ENCODE data around the gene CSNK1G1.
"Not testable (repeated sequence)": the region's sequence is repeated elsewhere in the genome, so short reads cannot be mapped to it uniquely, and the experiment has no call there.

CSNK1G1 gene

DNA sequence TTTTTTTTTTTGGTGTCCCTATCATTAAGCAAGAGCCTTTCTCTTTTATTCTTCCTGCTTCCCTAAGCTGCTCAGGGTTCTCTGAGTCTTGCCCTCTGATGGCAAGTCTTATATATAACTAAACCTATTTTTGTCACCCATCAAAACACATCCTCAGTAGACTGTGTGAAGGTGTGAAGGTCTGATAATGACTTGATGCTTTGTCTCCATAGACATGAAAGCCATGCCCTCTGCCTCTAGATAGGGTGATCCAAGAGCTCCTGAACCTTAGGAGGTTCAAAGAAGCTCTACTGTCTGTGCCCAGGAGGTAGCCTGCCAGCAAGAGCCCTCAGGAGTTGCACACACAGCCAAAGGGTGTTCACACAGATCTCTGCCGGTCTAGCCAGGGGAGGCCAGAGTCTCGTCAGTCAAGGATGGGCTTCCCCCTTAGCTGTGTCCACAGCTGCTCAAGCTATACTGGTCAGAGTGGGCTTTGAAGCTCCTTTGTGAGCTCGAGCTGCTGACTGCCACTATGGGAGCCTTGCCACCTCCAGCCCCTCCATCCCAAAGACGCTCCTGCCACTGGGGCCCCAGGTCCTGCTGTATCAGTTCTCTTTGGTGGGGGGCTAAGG is 217.5 kb downstream of the CSNK1G1 start:
- DNase-seq (ENCODE audit: extremely low read depth in 1 of 2, low read depth in 1 of 2): no peak

DNA sequence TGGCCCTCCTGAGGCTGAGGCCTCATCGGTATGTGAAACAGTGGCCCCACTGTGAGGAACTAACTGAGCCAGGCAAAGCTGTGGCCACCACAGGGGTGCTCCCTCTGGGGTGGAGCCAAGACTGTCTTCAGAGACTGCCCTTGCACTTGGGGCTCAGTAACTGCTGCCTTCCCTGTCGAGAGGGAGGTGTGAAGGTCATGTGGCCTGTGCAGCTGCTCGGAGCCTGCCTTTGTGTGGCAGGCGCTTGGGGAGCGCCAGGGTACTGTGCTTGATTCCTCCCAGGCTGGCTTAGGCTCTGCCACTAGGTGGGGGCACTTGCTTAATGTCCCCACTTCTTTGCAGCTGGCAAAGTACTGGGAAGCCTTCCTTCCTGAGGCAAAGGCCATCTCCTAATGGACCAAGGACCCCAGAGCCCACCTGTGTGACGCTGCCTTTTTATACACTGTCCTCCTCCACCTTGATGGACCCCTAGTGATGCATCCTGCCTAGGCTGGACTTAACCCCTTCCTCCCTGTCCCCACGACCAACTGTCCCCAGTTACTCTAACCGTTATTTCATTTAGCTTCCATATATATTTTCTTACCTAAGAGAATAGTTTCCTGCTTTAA is 218.6 kb downstream of the CSNK1G1 start:
- no peak for DNase-seq (ENCODE audit: extremely low read depth in 1 of 2, low read depth in 1 of 2)

DNA sequence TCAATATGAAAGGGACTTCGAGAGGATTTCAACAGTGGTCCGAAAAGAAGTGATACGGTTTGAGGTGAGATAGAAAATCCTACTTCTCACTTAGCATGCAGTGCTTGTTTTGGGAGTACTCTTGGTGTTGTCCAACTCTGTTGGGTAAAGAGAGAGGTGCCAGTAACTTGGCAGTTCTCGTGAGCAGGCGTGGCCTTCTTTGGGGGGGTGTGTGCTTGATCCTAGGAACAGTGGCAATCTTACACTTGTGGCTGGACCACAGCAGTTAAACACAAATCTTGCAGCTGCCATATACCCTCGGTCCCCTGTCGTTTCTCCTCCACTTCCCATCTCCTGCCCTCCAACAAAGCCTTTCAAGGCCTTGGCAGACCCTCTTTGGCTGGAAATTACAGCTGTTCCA is 219.6 kb downstream of the CSNK1G1 start:
- no peak for DNase-seq (ENCODE audit: extremely low read depth in 1 of 2, low read depth in 1 of 2)

DNA sequence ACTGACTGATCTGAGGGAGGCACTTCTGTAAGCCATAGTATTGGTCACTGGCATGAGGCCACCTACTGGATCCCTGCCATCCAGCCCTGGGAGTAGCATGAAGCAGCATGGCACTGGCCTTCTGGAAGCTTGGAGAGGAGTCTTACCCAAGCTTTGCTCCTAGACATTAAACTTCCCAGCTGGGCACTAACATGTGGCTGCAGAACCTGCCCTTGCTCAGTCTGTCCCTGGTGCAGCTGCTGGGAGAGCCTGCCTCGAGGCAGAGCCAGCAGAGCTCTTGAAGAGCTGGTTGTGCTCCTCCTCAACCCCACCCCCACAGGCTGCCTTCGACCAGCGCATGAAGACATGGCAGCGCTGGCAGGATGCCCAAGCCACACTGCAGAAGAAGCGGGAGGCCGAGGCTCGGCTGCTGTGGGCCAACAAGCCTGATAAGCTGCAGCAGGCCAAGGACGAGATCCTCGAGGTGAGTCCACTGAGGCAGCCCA is 221.6 kb downstream of the CSNK1G1 start:
- DNase-seq (ENCODE audit: extremely low read depth in 1 of 2, low read depth in 1 of 2): no peak

DNA sequence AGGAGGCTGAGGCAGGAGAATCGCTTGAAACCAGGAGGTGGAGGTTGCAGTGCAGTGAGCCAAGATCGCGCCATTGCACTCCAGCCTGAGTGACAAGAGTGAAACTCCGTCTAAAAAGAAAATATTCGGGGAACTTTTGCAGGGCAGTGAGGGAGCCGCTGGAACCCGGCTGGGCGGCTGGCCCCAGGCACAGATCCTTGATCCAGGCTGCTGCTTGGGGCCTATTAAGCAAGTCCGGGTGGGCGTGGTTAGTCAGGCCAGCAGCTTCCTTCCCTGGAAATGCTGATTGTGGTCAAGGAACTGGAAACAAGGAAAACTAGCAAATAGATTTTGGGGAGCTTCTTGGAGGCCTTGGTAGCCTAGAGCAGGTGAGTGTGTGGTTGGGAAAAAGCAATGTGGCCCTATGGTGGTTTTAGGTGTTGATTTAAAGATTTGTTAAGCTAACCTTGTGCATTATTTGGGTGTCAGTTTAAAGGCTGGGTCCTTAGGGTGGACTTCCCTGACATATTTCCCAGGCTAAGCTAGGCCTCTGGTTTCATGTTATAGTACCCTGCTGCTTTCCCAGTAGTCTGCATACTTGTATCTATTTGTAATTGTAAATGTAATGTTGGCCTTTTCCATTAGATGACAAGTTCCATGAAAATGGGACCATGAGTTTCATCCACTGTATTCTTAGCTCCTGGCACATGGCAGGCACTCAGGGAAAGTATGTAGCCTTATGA is 222.2 kb downstream of the CSNK1G1 start:
- DNase-seq (ENCODE audit: extremely low read depth in 1 of 2, low read depth in 1 of 2): no peak

DNA sequence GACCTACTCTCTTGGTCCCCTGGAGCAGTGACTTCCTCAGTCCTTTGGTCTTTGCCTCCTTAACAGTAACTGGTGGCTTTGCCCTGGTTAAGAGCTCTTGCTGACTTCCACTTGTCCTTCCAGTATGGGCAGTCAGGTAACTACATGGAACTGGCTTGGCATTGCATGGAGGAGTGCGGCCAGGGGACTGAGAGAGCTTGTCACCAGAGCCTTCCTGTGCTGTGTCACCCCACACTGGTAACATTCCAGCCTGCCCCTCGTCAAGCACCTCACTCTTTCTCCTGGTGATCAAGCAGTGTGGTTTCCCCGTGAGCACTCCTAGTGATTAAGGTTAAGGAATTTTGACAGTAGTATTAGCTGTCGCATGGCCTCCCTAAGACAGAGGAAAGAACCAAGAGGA is 223.8 kb downstream of the CSNK1G1 start:
- no peak for DNase-seq (ENCODE audit: extremely low read depth in 1 of 2, low read depth in 1 of 2)

DNA sequence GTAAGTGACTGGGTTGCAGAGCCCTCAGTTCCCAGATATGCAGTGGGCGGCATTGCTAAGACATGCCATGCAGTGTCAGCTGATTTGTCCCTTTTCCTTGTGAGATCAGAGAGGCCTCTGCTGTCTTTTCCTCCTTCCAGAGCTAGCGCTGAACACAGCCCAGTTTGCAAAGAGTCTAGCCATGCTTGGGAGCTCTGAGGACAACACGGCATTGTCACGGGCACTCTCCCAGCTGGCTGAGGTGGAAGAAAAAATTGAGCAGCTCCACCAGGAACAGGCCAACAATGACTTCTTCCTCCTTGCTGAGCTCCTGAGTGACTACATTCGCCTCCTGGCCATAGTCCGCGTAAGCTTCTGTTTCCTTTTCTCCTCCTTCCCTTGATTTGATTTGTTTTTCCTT is 224.4 kb downstream of the CSNK1G1 start:
- DNase-seq (ENCODE audit: extremely low read depth in 1 of 2, low read depth in 1 of 2): no peak

DNA sequence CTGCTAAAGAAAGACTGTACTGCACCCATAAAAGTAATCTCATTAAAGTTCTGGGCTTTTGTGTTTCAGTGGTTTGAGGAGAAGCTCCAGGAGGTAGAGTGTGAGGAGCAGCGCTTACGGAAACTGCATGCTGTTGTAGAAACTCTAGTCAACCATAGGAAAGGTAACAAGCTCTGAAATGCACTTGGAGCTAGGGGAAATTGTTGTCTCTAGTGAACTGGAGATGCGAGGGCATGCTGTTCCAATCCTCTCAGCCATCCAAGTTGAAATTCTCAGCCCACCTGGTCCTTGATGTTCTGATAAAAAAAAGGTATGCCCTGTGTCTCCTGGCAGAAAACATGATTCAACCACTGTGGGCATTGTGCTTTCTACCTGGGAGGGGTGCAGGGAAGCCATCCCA is 225.8 kb downstream of the CSNK1G1 start:
- DNase-seq (ENCODE audit: extremely low read depth in 1 of 2, low read depth in 1 of 2): no peak

DNA sequence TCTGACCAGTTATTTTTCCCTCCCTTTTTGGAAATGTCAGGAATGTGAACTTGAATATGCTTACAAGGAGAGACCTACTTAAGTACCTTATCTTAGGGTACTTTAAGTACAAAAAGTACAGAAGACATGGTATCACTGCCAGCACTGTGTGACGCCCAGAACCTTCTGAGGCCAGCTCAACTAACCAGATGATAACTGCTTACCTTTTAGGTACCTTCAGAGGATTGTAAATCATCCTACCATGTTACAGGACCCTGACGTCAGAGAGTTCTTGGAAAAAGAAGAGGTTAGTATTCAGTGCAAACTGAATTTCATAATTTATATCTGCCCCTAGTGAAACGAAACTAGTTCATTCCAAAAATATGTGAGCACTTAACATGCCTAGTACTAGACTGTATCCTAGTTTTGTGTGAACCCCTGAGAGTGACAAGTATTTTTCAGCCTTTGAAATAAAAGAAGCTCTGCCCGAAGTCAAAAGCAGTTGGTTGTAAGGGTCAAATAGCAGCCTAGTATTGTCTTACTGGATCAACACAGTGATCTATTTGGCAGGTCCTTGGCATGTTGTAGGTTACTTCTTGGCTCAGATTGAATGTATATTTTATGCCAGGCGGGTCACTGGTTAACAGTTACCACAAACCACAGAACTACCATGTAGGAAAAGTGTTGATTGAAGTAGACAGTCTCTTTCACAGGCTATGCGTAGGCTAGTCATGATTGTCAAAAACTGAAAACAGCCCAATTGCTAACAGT is 228.3 kb downstream of the CSNK1G1 start:
- DNase-seq (ENCODE audit: extremely low read depth in 1 of 2, low read depth in 1 of 2): no peak

DNA sequence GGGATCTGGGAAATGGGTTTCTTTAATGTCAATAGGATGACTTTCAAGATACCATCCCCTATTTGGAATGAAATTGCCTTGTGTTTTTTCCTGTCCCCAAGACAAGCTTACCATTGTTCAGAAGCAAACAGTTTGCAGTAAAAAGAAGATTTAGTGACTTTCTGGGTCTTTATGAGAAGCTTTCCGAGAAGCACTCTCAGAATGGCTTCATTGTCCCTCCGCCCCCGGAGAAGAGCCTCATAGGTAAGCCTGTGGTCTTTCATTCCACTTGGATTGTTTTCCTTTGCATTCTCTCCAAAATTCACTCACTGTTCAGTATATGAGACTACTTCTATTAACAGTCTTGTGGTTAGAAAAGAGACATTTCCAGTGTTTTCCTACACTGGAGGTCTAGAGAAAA is 230.0 kb downstream of the CSNK1G1 start:
- DNase-seq (ENCODE audit: extremely low read depth in 1 of 2, low read depth in 1 of 2): no peak

DNA sequence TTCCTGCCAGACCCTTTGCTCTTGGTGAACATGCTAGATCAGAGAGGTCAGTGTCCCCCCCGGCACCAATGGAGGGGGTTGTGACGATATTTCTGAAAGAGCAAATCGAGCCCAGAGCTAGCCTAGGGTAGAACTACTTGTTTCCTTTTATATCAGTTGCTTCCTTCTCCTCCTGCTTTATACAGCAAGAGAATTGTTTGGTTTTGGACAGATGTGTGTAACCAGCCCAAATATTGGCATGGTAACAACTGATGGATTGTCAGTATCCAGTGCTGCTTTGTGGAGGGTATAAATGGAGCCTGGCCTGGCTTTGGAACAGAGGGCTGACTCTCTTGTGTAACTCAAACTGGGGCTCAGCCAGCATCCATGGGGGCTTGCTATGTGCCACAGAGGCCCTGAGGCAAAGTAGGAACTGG is 233.0 kb downstream of the CSNK1G1 start:
- no peak for DNase-seq (ENCODE audit: extremely low read depth in 1 of 2, low read depth in 1 of 2)

DNA sequence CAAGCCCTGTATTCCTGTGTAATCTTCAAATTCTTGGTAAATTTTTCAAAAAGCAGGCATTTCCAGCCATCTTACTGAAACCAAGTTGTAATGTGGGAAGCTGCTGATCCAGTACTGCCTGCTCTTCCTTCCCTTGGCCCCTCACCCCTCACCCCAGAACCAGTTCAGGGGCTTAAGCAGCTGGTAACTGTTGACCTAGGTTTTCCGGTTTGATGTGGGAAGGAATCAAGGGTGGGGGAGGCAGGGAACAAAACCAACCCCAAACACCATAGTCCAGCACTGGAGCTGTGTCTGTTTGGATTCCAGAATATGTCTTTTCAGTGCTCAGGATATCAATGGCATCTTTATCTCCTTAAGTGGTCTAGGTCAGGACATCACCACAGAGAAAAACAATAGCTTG is 233.5 kb downstream of the CSNK1G1 start:
- no peak for DNase-seq (ENCODE audit: extremely low read depth in 1 of 2, low read depth in 1 of 2)

DNA sequence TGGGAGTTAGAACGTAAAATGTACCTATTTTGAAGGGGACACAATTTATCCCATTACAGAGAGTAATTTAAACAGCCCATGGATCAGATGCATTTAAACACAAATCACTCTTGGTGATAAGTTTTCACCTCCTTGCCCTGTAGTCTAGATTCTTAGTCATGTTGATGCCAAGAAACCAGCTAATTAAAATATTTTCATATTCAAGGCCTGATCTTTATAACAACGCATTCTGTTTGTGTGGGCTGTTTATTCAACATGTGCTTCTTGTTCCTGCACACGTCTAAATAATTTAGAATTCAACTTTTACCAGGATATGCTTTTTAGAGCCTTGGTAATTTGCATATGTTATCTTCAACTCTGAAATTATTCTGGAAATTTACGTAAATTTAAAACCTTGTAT is 234.4 kb downstream of the CSNK1G1 start:
- DNase-seq (ENCODE audit: extremely low read depth in 1 of 2, low read depth in 1 of 2): no peak

DNA sequence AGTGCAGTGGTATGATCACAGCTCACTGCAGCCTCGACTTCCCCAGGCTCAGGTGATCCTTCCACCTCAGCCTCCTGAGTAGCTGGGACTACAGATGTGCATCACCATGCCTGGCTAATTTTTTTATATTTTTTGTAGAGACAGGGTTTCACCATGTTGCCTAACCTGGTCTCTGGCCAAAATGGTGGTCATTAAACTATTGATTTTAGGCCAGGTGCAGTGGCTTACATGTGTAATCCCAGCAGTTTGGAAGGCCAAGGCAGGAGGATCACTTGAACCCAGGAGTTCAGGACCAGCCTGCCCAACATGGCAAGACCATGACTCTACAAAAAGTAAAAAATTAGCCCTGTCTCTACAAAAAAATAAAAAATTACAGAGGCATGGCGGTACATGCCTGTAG is 235.7 kb downstream of the CSNK1G1 start:
- not testable (repeated sequence) for DNase-seq (ENCODE audit: extremely low read depth in 1 of 2, low read depth in 1 of 2)

DNA sequence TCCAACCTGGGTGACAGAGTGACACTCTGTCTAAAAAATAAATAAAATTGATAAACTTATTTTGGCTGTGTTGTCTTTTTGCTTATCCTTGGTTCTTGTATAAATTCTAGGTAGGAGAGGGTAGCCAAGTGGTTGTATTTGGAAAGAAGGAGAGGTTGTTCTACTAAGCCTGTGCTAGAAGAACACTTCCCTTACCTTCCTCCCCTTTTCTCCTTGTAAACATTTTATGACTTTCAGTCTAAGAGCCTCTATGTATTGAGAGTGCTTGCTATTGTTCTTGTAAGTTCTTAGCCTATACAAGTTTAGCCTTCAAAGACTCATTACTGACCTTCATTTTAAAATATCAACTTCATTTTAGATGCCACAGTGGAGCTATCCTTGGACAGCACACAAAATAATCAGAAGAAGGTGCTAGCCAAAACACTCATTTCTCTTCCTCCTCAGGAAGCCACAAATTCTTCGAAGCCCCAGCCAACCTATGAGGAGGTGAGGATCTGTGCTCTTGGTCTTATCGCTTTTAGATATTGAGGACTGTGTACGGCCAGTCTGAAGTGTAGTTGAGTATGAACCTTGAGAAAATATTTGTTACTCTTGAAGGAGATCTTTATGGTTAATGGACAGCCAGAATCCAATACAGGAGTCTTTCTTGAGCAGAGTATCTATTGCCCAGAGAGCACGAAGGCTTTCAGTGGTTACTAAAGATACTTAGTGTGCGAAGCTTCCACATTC is 238.1 kb downstream of the CSNK1G1 start:
- DNase-seq (ENCODE audit: extremely low read depth in 1 of 2, low read depth in 1 of 2): no peak

Data from stimulated activated CD8-positive, alpha-beta memory T cell treated with anti-CD3 and anti-CD28 coated beads, Interleukin-7, amount 100 ng/mL, for 48 hours (primary cell).